OCI-LY3 (cell line): ENCODE measurements around the gene MYCN.

Source experiments
- H2AFZ ChIP-seq: fragments of 200-600, 300-600 bp; shearing (Covaris generic); 2 replicates; pipeline ENCODE4 v1.6.0; 2014; ENCODE audit warnings: antibody characterized with exemption, low read depth, low read length
- H3K27ac ChIP-seq: fragments of 200-600, 300-600 bp; sonication (generic); 2 replicates; pipeline ENCODE4 v1.5.1; 2014; ENCODE audit warnings: mild to moderate bottlenecking, low read length, moderate library complexity, mixed read lengths
- H3K27me3 ChIP-seq: fragments of 200-600, 300-600 bp; sonication (generic); 2 replicates; pipeline ENCODE4 v1.6.1; 2014; ENCODE audit warnings: low read depth, low read length, mixed read lengths
- H3K36me3 ChIP-seq: fragments of 200-600, 300-600 bp; sonication (generic); replicated peaks from 2 replicates; pipeline ENCODE3; 2014; ENCODE audit warnings: low read depth, low read length, mixed read lengths
- H3K4me1 ChIP-seq: fragments of 300-600, 200-600 bp; sonication (generic); 2 replicates; pipeline ENCODE4 v1.6.1; 2014; ENCODE audit warnings: low read length, mixed read lengths
- H3K4me2 ChIP-seq: fragments of 200-600, 300-600 bp; sonication (generic); 2 replicates; pipeline ENCODE4 v1.6.1; 2014; ENCODE audit warnings: low read length, mixed read lengths
- H3K4me3 ChIP-seq: fragments of 300-600, 200-600 bp; sonication (generic); 2 replicates; pipeline ENCODE4 v1.5.1; 2014; ENCODE audit warnings: antibody characterized with exemption, mild to moderate bottlenecking, low read length, moderate library complexity
- H3K79me2 ChIP-seq: fragments of 300-600, 200-600 bp; shearing (Covaris generic); 2 replicates; pipeline ENCODE4 v1.6.1; 2014; ENCODE audit warnings: mild to moderate bottlenecking, low read length, mixed read lengths
- H3K9ac ChIP-seq: fragments of 300-600, 200-600 bp; shearing (Covaris generic); 2 replicates; pipeline ENCODE4 v1.6.0; 2014; ENCODE audit warnings: mild to moderate bottlenecking, low read length, moderate library complexity
- H3K9me3 ChIP-seq: fragments of 200-600, 300-600 bp; shearing (Covaris generic); 2 replicates; pipeline ENCODE4 v1.6.1; 2014; ENCODE audit warnings: low read length, mixed read lengths; ENCODE audit not compliant: insufficient read depth
- H4K20me1 ChIP-seq: fragments of 200-600, 300-600 bp; sonication (generic); 2 replicates; pipeline ENCODE4 v1.6.1; 2016; ENCODE audit warnings: low read length, mixed read lengths; ENCODE audit not compliant: insufficient read depth
- CTCF ChIP-seq: fragments of 200-600, 300-600 bp; sonication (generic); IDR thresholded peaks from 2 replicates; pipeline ENCODE4 v1.5.1; 2014; ENCODE audit warnings: antibody characterized with exemption, low read length, low read depth
- EZH2phosphoT487 ChIP-seq: fragments of 200-600 bp; shearing (Covaris generic); IDR thresholded peaks from 2 replicates; pipeline ENCODE4 v1.6.1; 2018; ENCODE audit warnings: antibody characterized with exemption, mixed run types, low read depth

MYCN gene

GRCh38 chr2:15893085-15893484, 47.3 kb upstream of the MYCN start:
- H3K36me3 ChIP-seq, result no peaks in the 10 kb centered on the region
- no peak overlapping the region for H2AFZ ChIP-seq
- no peak overlapping the region for H3K27ac ChIP-seq
- H3K4me1 ChIP-seq, result no peaks in the 10 kb centered on the region
- H3K27me3 ChIP-seq, result peaks cover 7% of the 10 kb centered on the region; the same call in 1 of the 2 replicates
- peaks cover 4% of the 10 kb centered on the region; the same call in 1 of the 2 replicates for H3K9me3 ChIP-seq
- H3K79me2 ChIP-seq, result no peaks in the 10 kb centered on the region
- no peaks in the 10 kb centered on the region for H4K20me1 ChIP-seq
- no peak overlapping the region for H3K4me2 ChIP-seq
- no peak overlapping the region for H3K9ac ChIP-seq
- TF ChIP-seq CTCF, result no peak
- no peak for TF ChIP-seq EZH2phosphoT487
- no peak overlapping the region for H3K4me3 ChIP-seq

GRCh38 chr2:15893689-15894480, 46.5 kb upstream of the MYCN start:
- Histone ChIP-seq H4K20me1 (no peaks in the 10 kb centered on the region), H2AFZ (no peak overlapping the region), H3K27ac (no peak overlapping the region), H3K4me3 (no peak overlapping the region), H3K9me3 (peaks cover 4% of the 10 kb centered on the region; the same call in 1 of the 2 replicates), H3K27me3 (peaks cover 7% of the 10 kb centered on the region; the same call in 1 of the 2 replicates), H3K9ac (no peak overlapping the region), H3K4me1 (no peaks in the 10 kb centered on the region), H3K79me2 (no peaks in the 10 kb centered on the region), H3K36me3 (no peaks in the 10 kb centered on the region), H3K4me2 (no peak overlapping the region)
- TF ChIP-seq EZH2phosphoT487, result no peak

GRCh38 chr2:15894481-15895144, 45.7 kb upstream of the MYCN start:
- Histone ChIP-seq H3K4me2 (no peak overlapping the region), H4K20me1 (no peaks in the 10 kb centered on the region), H2AFZ (no peak overlapping the region), H3K79me2 (no peaks in the 10 kb centered on the region), H3K9me3 (peaks cover 4% of the 10 kb centered on the region; the same call in 1 of the 2 replicates), H3K27me3 (peaks cover 7% of the 10 kb centered on the region; the same call in 1 of the 2 replicates), H3K9ac (no peak overlapping the region), H3K27ac (no peak overlapping the region), H3K4me3 (no peak overlapping the region), H3K4me1 (no peaks in the 10 kb centered on the region), H3K36me3 (no peaks in the 10 kb centered on the region)
- TF ChIP-seq CTCF, result no peak
- no peak for TF ChIP-seq EZH2phosphoT487

- H3K27me3 ChIP-seq, result peaks cover 7% of the 10 kb centered on the region; the same call in 1 of the 2 replicates
- H2AFZ ChIP-seq, result no peak overlapping the region
- no peak overlapping the region for H3K9ac ChIP-seq
- no peak overlapping the region for H3K27ac ChIP-seq
- no peaks in the 10 kb centered on the region for H4K20me1 ChIP-seq
- H3K9me3 ChIP-seq, result peaks cover 4% of the 10 kb centered on the region; the same call in 1 of the 2 replicates
- H3K36me3 ChIP-seq, result no peaks in the 10 kb centered on the region
- H3K4me1 ChIP-seq, result no peaks in the 10 kb centered on the region
- H3K4me2 ChIP-seq, result no peak overlapping the region
- no peak overlapping the region for H3K4me3 ChIP-seq
- TF ChIP-seq EZH2phosphoT487 (no peak), CTCF (no peak)
- no peaks in the 10 kb centered on the region for H3K79me2 ChIP-seq
These were observed 44.5 kb upstream of the MYCN start for GRCh38 chr2:15895615-15896469.
